Measurements from ENCODE around the gene ZNF362.

ZNF362 gene

GRCh38 chr1:33269621-33270020 is 13.3 kb downstream of the ZNF362 start:
- DNase-seq, result no peak

- DNase-seq, result no peak
Measured at GRCh38 chr1:33270379-33270778, 14.1 kb downstream of the ZNF362 start.

GRCh38 chr1:33270808-33271465 is 14.6 kb downstream of the ZNF362 start:
- no peak for DNase-seq

- no peak for DNase-seq
Measured at GRCh38 chr1:33271666-33272505, 15.6 kb downstream of the ZNF362 start.

GRCh38 chr1:33272509-33272908 is 16.2 kb downstream of the ZNF362 start:
- no peak for DNase-seq

GRCh38 chr1:33272930-33273329 is 16.6 kb downstream of the ZNF362 start:
- DNase-seq, result no peak

- no peak for DNase-seq
Measured at GRCh38 chr1:33273406-33273805, 17.1 kb downstream of the ZNF362 start.

- no peak for DNase-seq
Measured at GRCh38 chr1:33273961-33274371, 17.7 kb downstream of the ZNF362 start.

GRCh38 chr1:33274446-33274845 is 18.2 kb downstream of the ZNF362 start:
- DNase-seq, result no peak

GRCh38 chr1:33275195-33275594 is 18.9 kb downstream of the ZNF362 start:
- no peak for DNase-seq

GRCh38 chr1:33275706-33276572 is 19.6 kb downstream of the ZNF362 start:
- DNase-seq, result no peak

GRCh38 chr1:33276573-33277298 is 20.4 kb downstream of the ZNF362 start:
- no peak for DNase-seq

GRCh38 chr1:33277488-33278084 is 21.3 kb downstream of the ZNF362 start:
- DNase-seq, result no peak

GRCh38 chr1:33280091-33280661 is 23.9 kb downstream of the ZNF362 start:
- no peak for DNase-seq

GRCh38 chr1:33281554-33282303 is 25.4 kb downstream of the ZNF362 start:
- no peak for DNase-seq

- DNase-seq, result no peak
Measured at GRCh38 chr1:33282791-33283190, 26.5 kb downstream of the ZNF362 start.

- no peak for DNase-seq
Measured at GRCh38 chr1:33284049-33284448, 27.8 kb downstream of the ZNF362 start.

GRCh38 chr1:33286451-33287185 is 30.3 kb downstream of the ZNF362 start:
- no peak for DNase-seq

GRCh38 chr1:33287317-33287716 is 31.0 kb downstream of the ZNF362 start:
- no peak for DNase-seq

Measured in central memory CD4-positive, alpha-beta T cell (primary cell).